ENCODE data around the gene JMJD8.

GRCh38 chr16:672371-672770, 11.8 kb downstream of the JMJD8 start:
- TF ChIP-seq CTCF (IDR thresholded peaks at IDR 0.05) (no peak), POLR2A (IDR thresholded peaks at IDR 0.05) (no peak), EP300 (IDR thresholded peaks at IDR 0.05) (no peak)

Data from ovary (tissue), 3 donors.